Esophagus squamous epithelium (tissue), 5 donors: ENCODE results near the gene SCAF1. TPM values are rescaled to one million over a fixed set of nuclear protein-coding genes. Genes with fewer than 3 reads are reported as not detected.

ENCODE experiments used
- DNase-seq: peaks from one replicate; lab custom pipeline; 2025; lab: John Stamatoyannopoulos, UW
- H3K27ac ChIP-seq, 4 donors: fragments of 200-600 bp; sonication (generic); one replicate each; pipeline ENCODE4 v1.5.1; 2016 to 2019; ENCODE audit warnings: mild to moderate bottlenecking in 1 of 4
- H3K27me3 ChIP-seq, 4 donors: fragments of 200-600 bp; sonication (generic); 1 replicate in 3 of 4; 2 replicates in 1 of 4; pipeline versions ENCODE4 v1.5.1 to v1.6.0; 2017 to 2021; ENCODE audit warnings: antibody characterized with exemption in 1 of 4
- H3K36me3 ChIP-seq, 3 donors: fragments of 200-600 bp; sonication (generic); one replicate each; pipeline ENCODE4 v1.5.1; 2016 to 2019
- H3K4me1 ChIP-seq, 3 donors: fragments of 200-600 bp; sonication (generic); one replicate each; pipeline ENCODE4 v1.5.1; 2017 to 2019
- H3K4me3 ChIP-seq, 4 donors: fragments of 200-600 bp; sonication (generic); 1 replicate in 3 of 4; 2 replicates in 1 of 4; pipeline ENCODE4 v1.5.1; 2016 to 2019; ENCODE audit warnings: mild to moderate bottlenecking in 2 of 4, moderate library complexity in 1 of 4
- H3K9me3 ChIP-seq, 3 donors: fragments of 200-600 bp; sonication (generic); one replicate each; pipeline ENCODE4 v1.5.1; 2016 to 2019
- CTCF ChIP-seq, 6 experiments: fragments of 450-650 bp in 4 of 6; fragments of 200-600 bp in 2 of 6; sonication (generic) in 2 of 6; IDR thresholded peaks; one replicate each; pipeline ENCODE4 v1.5.1; 2016 to 2019; ENCODE audit warnings: antibody characterized with exemption in 6 of 6, mild to moderate bottlenecking in 4 of 6, moderate library complexity in 4 of 6
- POLR2A ChIP-seq, 4 donors: fragments of 450-650 bp; IDR thresholded peaks; one replicate each; pipeline ENCODE4 v1.6.1; 2017; ENCODE audit warnings: antibody characterized with exemption in 4 of 4, mild to moderate bottlenecking in 4 of 4, moderate library complexity in 3 of 4
- whole genome bisulfite sequencing, 2 donors: methylation state at CpG; one replicate each; pipeline ENCODE4 v1.1.5; 2018; 5-methylcytosine and 5-hydroxymethylcytosine counted together
- intact Hi-C: fragments of 100-400 bp; cut with DNase I; formaldehyde crosslinking; loops from one replicate; pipeline ENCODE4 v1.15.0; 2022
- total RNA-seq, 4 donors: library from RNA; depleted of rRNA; stranded (reverse); fragments of >200 nt; gene quantifications; one replicate each; pipeline ENCODE4 v1.1.0, GENCODE V29; 2016
- donor health status: DM: yes; HTN: yes; CAD: no.

The SCAF1 gene
- total RNA-seq, 4 donors from 2014 or later = 11.0 to 24.8 (median 15.2) TPM

DNA sequence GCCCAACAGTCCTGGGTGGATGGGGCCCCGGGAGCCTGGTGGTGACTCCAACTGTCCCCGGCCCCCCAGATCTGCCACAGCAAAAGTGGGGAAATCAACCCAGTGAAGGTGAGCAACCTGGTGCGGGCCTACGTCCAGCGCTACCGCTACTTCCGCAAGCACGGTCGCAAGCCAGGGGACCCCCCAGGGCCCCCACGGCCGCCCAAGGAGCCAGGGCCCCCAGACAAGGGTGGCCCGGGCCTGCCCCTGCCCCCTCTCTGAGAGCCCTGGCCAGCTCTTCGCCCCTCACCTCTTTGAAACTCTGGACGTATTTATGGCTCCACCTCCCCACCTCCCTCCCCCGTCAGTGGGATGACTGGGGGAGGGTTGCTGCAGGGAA lies 16.1 kb downstream of the SCAF1 start:
- Histone ChIP-seq H3K4me1 (peaks cover 0 to 25% (median 0%) of the 10 kb centered on the region in 3 donors), H3K9me3 (no peaks in the 10 kb centered on the region), H3K36me3 (peaks cover 61 to 100% (median 86%) of the 10 kb centered on the region in 3 donors), H3K27me3 (no peaks in the 10 kb centered on the region), H3K27ac (no peak overlapping the region), H3K4me3 (no peak overlapping the region)
- TF ChIP-seq CTCF (IDR thresholded peaks at IDR 0.05) (no peak), POLR2A (IDR thresholded peaks at IDR 0.05) (no peak)
- intact Hi-C loops = no loop called here
- no peak for DNase-seq
- WGBS, 2 donors = no CpG with 5 or more reads among the region's 15 CpGs

GRCh38 chr19:49658566-49659442 lies 16.8 kb downstream of the SCAF1 start:
- intact Hi-C loops = no loop called here
- 89 to 100% methylated on average over 2 to 3 of the region's 12 CpGs for WGBS, 2 donors

GRCh38 chr19:49660338-49660961 lies 18.4 kb downstream of the SCAF1 start:
- Histone ChIP-seq H3K9me3 (no peaks in the 10 kb centered on the region), H3K27ac (no peak overlapping the region), H3K4me1 (peaks cover 8 to 45% (median 9%) of the 10 kb centered on the region in 3 donors), H3K27me3 (no peaks in the 10 kb centered on the region), H3K4me3 (no peak overlapping the region), H3K36me3 (peaks cover 42 to 77% (median 64%) of the 10 kb centered on the region in 3 donors)
- WGBS, 2 donors = 72 to 82% methylated on average over 6 to 9 of the region's 15 CpGs
- intact Hi-C loops = no loop called here
- TF ChIP-seq POLR2A (IDR thresholded peaks at IDR 0.05) = no peak
- TF ChIP-seq CTCF (IDR thresholded peaks at IDR 0.05) = no peak
- no peak for DNase-seq

More at GRCh38 chr19:49658566-49659442, 16.8 kb downstream of the SCAF1 start:
- Histone ChIP-seq H3K27me3 (no peaks in the 10 kb centered on the region), H3K36me3 (peaks cover 54 to 94% (median 79%) of the 10 kb centered on the region in 3 donors), H3K4me3 (no peak overlapping the region), H3K9me3 (no peaks in the 10 kb centered on the region), H3K4me1 (peaks cover 3 to 32% (median 4%) of the 10 kb centered on the region in 3 donors), H3K27ac (no peak overlapping the region)
- no peak for DNase-seq
- TF ChIP-seq POLR2A (IDR thresholded peaks at IDR 0.05) (no peak), CTCF (IDR thresholded peaks at IDR 0.05) (no peak)

DNA sequence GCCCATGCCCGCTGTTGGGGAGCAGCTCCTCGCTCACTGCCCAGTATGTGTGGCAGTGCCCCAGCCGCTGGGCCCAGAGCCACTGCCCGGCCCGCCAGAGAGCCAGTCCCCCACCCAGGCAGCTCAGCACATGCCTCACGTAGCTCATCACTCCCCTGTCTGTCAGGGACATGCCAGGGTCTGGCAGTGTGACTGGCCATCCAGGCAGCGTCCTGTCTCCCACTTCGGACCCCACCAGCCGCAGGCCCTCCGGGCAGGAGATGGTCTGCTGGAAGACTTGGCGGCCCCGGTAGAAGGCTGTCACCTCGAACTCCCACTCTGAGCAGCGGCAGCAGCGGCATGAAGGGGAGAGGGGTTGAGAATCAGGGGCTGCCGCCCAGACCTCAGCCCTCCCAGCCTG lies 20.0 kb downstream of the SCAF1 start:
- intact Hi-C loops = no loop called here
- Histone ChIP-seq H3K4me1 (peaks cover 16 to 57% (median 18%) of the 10 kb centered on the region in 3 donors), H3K9me3 (no peaks in the 10 kb centered on the region), H3K36me3 (peaks cover 28 to 62% (median 48%) of the 10 kb centered on the region in 3 donors), H3K4me3 (no peak overlapping the region), H3K27me3 (no peaks in the 10 kb centered on the region), H3K27ac (no peak overlapping the region)
- 60% methylated on average over 1 of the region's 16 CpGs; no CpG with 5 or more reads in 1 of the 2 donors for WGBS, 2 donors
- no peak for TF ChIP-seq CTCF (IDR thresholded peaks at IDR 0.05)
- no peak for TF ChIP-seq POLR2A (IDR thresholded peaks at IDR 0.05)
- no peak for DNase-seq

DNA sequence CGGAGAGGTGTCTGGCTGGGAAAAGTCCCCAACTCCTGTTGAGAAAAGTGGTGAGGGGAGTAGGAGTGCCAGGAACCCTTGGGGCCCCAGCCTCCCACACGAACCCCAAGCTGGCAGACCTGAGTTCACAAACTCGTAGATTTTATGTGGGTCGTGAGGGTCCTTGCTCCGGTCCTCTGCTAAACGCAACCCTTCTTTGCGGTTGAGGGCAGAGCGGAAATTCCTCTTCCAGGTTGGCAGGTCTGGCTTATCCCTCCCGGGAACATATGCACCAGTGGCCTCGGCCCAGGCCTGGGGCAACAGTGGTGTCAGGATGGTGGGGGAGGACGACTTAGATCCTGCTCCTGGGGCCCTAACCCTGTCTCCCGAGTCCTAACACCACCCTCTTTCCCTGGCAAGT lies 21.2 kb downstream of the SCAF1 start:
- 74 to 75% methylated on average over 7 to 10 of the region's 12 CpGs for WGBS, 2 donors

More for the DNA sequence above, 21.2 kb downstream of the SCAF1 start:
- Histone ChIP-seq H3K4me1 (peaks cover 16 to 61% (median 19%) of the 10 kb centered on the region in 3 donors), H3K9me3 (no peaks in the 10 kb centered on the region), H3K36me3 (peaks cover 16 to 50% (median 38%) of the 10 kb centered on the region in 3 donors), H3K27me3 (no peaks in the 10 kb centered on the region), H3K27ac (peak overlapping the region in 3 of 4 donors; percentile 84 to 98 (median 97)), H3K4me3 (no peak overlapping the region)
- no peak for TF ChIP-seq POLR2A (IDR thresholded peaks at IDR 0.05)
- TF ChIP-seq CTCF (IDR thresholded peaks at IDR 0.05) = no peak
- intact Hi-C loops = no loop called here
- no peak for DNase-seq
